M059J (cell line): Measurements from ENCODE around the gene PLIN5. TPM values are rescaled to one million over a fixed set of nuclear protein-coding genes. Genes with fewer than 3 reads are reported as not detected.

Source experiments
- DNase-seq: peaks from one replicate; pipeline ENCODE4 v3.0.0-alpha.2; 2012; ENCODE audit warnings: low read depth
- total RNA-seq: library from RNA; depleted of rRNA; stranded (reverse); fragments of >200 nt; shearing (Covaris generic); gene quantifications from 2 replicates; pipeline ENCODE4 v1.2.3, GENCODE V29; 2014

The PLIN5 gene
- total RNA-seq, 1 experiment from 2014 or later = not detected

GRCh38 chr19:4504891-4505569 is 30.0 kb downstream of the PLIN5 start:
- no peak for DNase-seq

- no peak for DNase-seq
Measured at GRCh38 chr19:4504297-4504701, 30.7 kb downstream of the PLIN5 start.

- DNase-seq = no peak
Measured at GRCh38 chr19:4503825-4504170, 31.2 kb downstream of the PLIN5 start.

- no peak for DNase-seq
Measured at GRCh38 chr19:4503132-4503824, 31.7 kb downstream of the PLIN5 start.

- DNase-seq = no peak
Measured at GRCh38 chr19:4502282-4503131, 32.5 kb downstream of the PLIN5 start.

- DNase-seq = no peak
Measured at GRCh38 chr19:4501691-4502090, 33.3 kb downstream of the PLIN5 start.

GRCh38 chr19:4500841-4501591 is 34.0 kb downstream of the PLIN5 start:
- DNase-seq = no peak

GRCh38 chr19:4499855-4500254 is 35.2 kb downstream of the PLIN5 start:
- no peak for DNase-seq

GRCh38 chr19:4499318-4499717 is 35.7 kb downstream of the PLIN5 start:
- DNase-seq = no peak

- no peak for DNase-seq
Measured at GRCh38 chr19:4498694-4499093, 36.3 kb downstream of the PLIN5 start.

GRCh38 chr19:4497770-4498389 is 37.1 kb downstream of the PLIN5 start:
- no peak for DNase-seq

- DNase-seq = no peak
Measured at GRCh38 chr19:4496304-4496703, 38.7 kb downstream of the PLIN5 start.

GRCh38 chr19:4495471-4495870 is 39.6 kb downstream of the PLIN5 start:
- DNase-seq = no peak

- no peak for DNase-seq
Measured at GRCh38 chr19:4494691-4495064, 40.3 kb downstream of the PLIN5 start.

- no peak for DNase-seq
Measured at GRCh38 chr19:4493929-4494690, 40.9 kb downstream of the PLIN5 start.

- no peak for DNase-seq
Measured at GRCh38 chr19:4493104-4493928, 41.7 kb downstream of the PLIN5 start.

- no peak for DNase-seq
Measured at GRCh38 chr19:4492337-4493103, 42.5 kb downstream of the PLIN5 start.

GRCh38 chr19:4491446-4491845 is 43.6 kb downstream of the PLIN5 start:
- DNase-seq = no peak

- DNase-seq = no peak
Measured at GRCh38 chr19:4488496-4488895, 46.5 kb downstream of the PLIN5 start.
